ENCODE measurements around the gene GPC5.

Gene GPC5

GRCh38 chr13:91526543-91527033, 128.2 kb downstream of the GPC5 start:
- Histone ChIP-seq H4K91ac (ENCODE audit: low read depth, low read length) (no peak overlapping the region), H3K9me3 (ENCODE audit: insufficient read depth, low read depth, low read length) (peaks cover 6% of the 10 kb centered on the region), H3K23ac (ENCODE audit: low read length) (no peak overlapping the region), H2BK120ac (ENCODE audit: insufficient read depth, low read length, poor library complexity) (no peak overlapping the region), H3K4me2 (ENCODE audit: low read length) (no peak overlapping the region), H3K4ac (ENCODE audit: low read depth, low read length) (no peak overlapping the region), H3K36me3 (ENCODE audit: control insufficient read depth in 1 of 2, insufficient read depth in 2 of 2, low read length in 2 of 2) (no peaks in the 10 kb centered on the region), H3K27me3 (ENCODE audit: insufficient read depth, low read length) (no peaks in the 10 kb centered on the region), H3K79me1 (ENCODE audit: low read length) (no peaks in the 10 kb centered on the region), H3K4me3 (ENCODE audit: low read depth, low read length) (no peak overlapping the region), H3K27ac (ENCODE audit: low read depth, low read length) (no peak overlapping the region), H3K14ac (ENCODE audit: low read length) (no peak overlapping the region), H3K4me1 (ENCODE audit: control insufficient read depth in 1 of 2, insufficient read depth in 2 of 2, low read length in 2 of 2) (no peaks in the 10 kb centered on the region), H3K79me2 (ENCODE audit: control insufficient read depth, insufficient read depth, low read length, poor library complexity) (no peaks in the 10 kb centered on the region), H3K9ac (ENCODE audit: low read length) (no peak overlapping the region), H2AFZ (ENCODE audit: insufficient read depth, low read length, poor library complexity) (no peak overlapping the region), H2AK5ac (ENCODE audit: low read length) (no peak overlapping the region), H2BK12ac (ENCODE audit: low read length) (no peak overlapping the region), H4K8ac (ENCODE audit: low read depth, low read length) (no peak overlapping the region), H3K18ac (ENCODE audit: low read length) (no peak overlapping the region), H2BK5ac (ENCODE audit: low read depth, low read length, poor library complexity) (no peak overlapping the region), H4K12ac (ENCODE audit: low read depth, low read length) (no peak overlapping the region)
- no CpG with 5 or more reads among the region's 3 CpGs for WGBS (ENCODE audit: extremely low coverage, insufficient coverage, insufficient read length)
- DNase-seq: no peak

- H3K27ac ChIP-seq (ENCODE audit: low read depth, low read length): no peak overlapping the region
These were observed 131.5 kb downstream of the GPC5 start for GRCh38 chr13:91529739-91530482.

GRCh38 chr13:91531646-91532045, 133.2 kb downstream of the GPC5 start:
- Histone ChIP-seq H2BK5ac (ENCODE audit: low read depth, low read length, poor library complexity) (no peak overlapping the region), H2BK12ac (ENCODE audit: low read length) (no peak overlapping the region), H3K4me2 (ENCODE audit: low read length) (no peak overlapping the region), H3K4me3 (ENCODE audit: low read depth, low read length) (no peak overlapping the region), H3K79me2 (ENCODE audit: control insufficient read depth, insufficient read depth, low read length, poor library complexity) (no peaks in the 10 kb centered on the region), H3K9ac (ENCODE audit: low read length) (no peak overlapping the region), H3K18ac (ENCODE audit: low read length) (no peak overlapping the region), H3K9me3 (ENCODE audit: insufficient read depth, low read depth, low read length) (peaks cover 6% of the 10 kb centered on the region), H3K14ac (ENCODE audit: low read length) (no peak overlapping the region), H3K27me3 (ENCODE audit: insufficient read depth, low read length) (no peaks in the 10 kb centered on the region), H4K12ac (ENCODE audit: low read depth, low read length) (no peak overlapping the region), H3K4ac (ENCODE audit: low read depth, low read length) (no peak overlapping the region), H4K8ac (ENCODE audit: low read depth, low read length) (no peak overlapping the region), H3K23ac (ENCODE audit: low read length) (no peak overlapping the region), H3K4me1 (ENCODE audit: control insufficient read depth in 1 of 2, insufficient read depth in 2 of 2, low read length in 2 of 2) (no peaks in the 10 kb centered on the region), H2AK5ac (ENCODE audit: low read length) (no peak overlapping the region), H2AFZ (ENCODE audit: insufficient read depth, low read length, poor library complexity) (no peak overlapping the region), H3K79me1 (ENCODE audit: low read length) (no peaks in the 10 kb centered on the region), H3K27ac (ENCODE audit: low read depth, low read length) (no peak overlapping the region), H4K91ac (ENCODE audit: low read depth, low read length) (no peak overlapping the region), H3K36me3 (ENCODE audit: control insufficient read depth in 1 of 2, insufficient read depth in 2 of 2, low read length in 2 of 2) (no peaks in the 10 kb centered on the region), H2BK120ac (ENCODE audit: insufficient read depth, low read length, poor library complexity) (no peak overlapping the region)
- no peak for DNase-seq
- no CpG with 5 or more reads among the region's 2 CpGs for WGBS (ENCODE audit: extremely low coverage, insufficient coverage, insufficient read length)

More at GRCh38 chr13:91529739-91530482, 131.5 kb downstream of the GPC5 start:
- no peak overlapping the region for H3K4me2 ChIP-seq (ENCODE audit: low read length)
- H4K8ac ChIP-seq (ENCODE audit: low read depth, low read length): no peak overlapping the region
- H3K14ac ChIP-seq (ENCODE audit: low read length): no peak overlapping the region
- H3K4ac ChIP-seq (ENCODE audit: low read depth, low read length): no peak overlapping the region
- H2BK12ac ChIP-seq (ENCODE audit: low read length): no peak overlapping the region
- no peaks in the 10 kb centered on the region for H3K79me1 ChIP-seq (ENCODE audit: low read length)
- no peaks in the 10 kb centered on the region for H3K36me3 ChIP-seq (ENCODE audit: control insufficient read depth in 1 of 2, insufficient read depth in 2 of 2, low read length in 2 of 2)
- H3K23ac ChIP-seq (ENCODE audit: low read length): no peak overlapping the region
- no peaks in the 10 kb centered on the region for H3K27me3 ChIP-seq (ENCODE audit: insufficient read depth, low read length)
- no peak overlapping the region for H3K4me3 ChIP-seq (ENCODE audit: low read depth, low read length)
- H3K18ac ChIP-seq (ENCODE audit: low read length): no peak overlapping the region
- WGBS (ENCODE audit: extremely low coverage, insufficient coverage, insufficient read length): no CpG with 5 or more reads among the region's 3 CpGs
- H3K9ac ChIP-seq (ENCODE audit: low read length): no peak overlapping the region
- H2BK5ac ChIP-seq (ENCODE audit: low read depth, low read length, poor library complexity): no peak overlapping the region
- no peak for DNase-seq
- H3K79me2 ChIP-seq (ENCODE audit: control insufficient read depth, insufficient read depth, low read length, poor library complexity): no peaks in the 10 kb centered on the region
- H3K9me3 ChIP-seq (ENCODE audit: insufficient read depth, low read depth, low read length): peaks cover 6% of the 10 kb centered on the region
- H4K91ac ChIP-seq (ENCODE audit: low read depth, low read length): no peak overlapping the region
- H2BK120ac ChIP-seq (ENCODE audit: insufficient read depth, low read length, poor library complexity): no peak overlapping the region
- no peak overlapping the region for H4K12ac ChIP-seq (ENCODE audit: low read depth, low read length)
- H2AFZ ChIP-seq (ENCODE audit: insufficient read depth, low read length, poor library complexity): no peak overlapping the region
- no peak overlapping the region for H2AK5ac ChIP-seq (ENCODE audit: low read length)
- no peaks in the 10 kb centered on the region for H3K4me1 ChIP-seq (ENCODE audit: control insufficient read depth in 1 of 2, insufficient read depth in 2 of 2, low read length in 2 of 2)

- no peak overlapping the region for H3K4ac ChIP-seq (ENCODE audit: low read depth, low read length)
- no peak overlapping the region for H3K23ac ChIP-seq (ENCODE audit: low read length)
- no peak for DNase-seq
- no peak overlapping the region for H2AK5ac ChIP-seq (ENCODE audit: low read length)
- H3K4me3 ChIP-seq (ENCODE audit: low read depth, low read length): no peak overlapping the region
- H3K4me1 ChIP-seq (ENCODE audit: control insufficient read depth in 1 of 2, insufficient read depth in 2 of 2, low read length in 2 of 2): no peaks in the 10 kb centered on the region
- H3K4me2 ChIP-seq (ENCODE audit: low read length): no peak overlapping the region
- H3K27me3 ChIP-seq (ENCODE audit: insufficient read depth, low read length): no peaks in the 10 kb centered on the region
- no peak overlapping the region for H3K9ac ChIP-seq (ENCODE audit: low read length)
- no CpG with 5 or more reads among the region's 2 CpGs for WGBS (ENCODE audit: extremely low coverage, insufficient coverage, insufficient read length)
- H3K18ac ChIP-seq (ENCODE audit: low read length): no peak overlapping the region
- H3K27ac ChIP-seq (ENCODE audit: low read depth, low read length): no peak overlapping the region
- H4K91ac ChIP-seq (ENCODE audit: low read depth, low read length): no peak overlapping the region
- H3K79me1 ChIP-seq (ENCODE audit: low read length): no peaks in the 10 kb centered on the region
- no peaks in the 10 kb centered on the region for H3K36me3 ChIP-seq (ENCODE audit: control insufficient read depth in 1 of 2, insufficient read depth in 2 of 2, low read length in 2 of 2)
- no peaks in the 10 kb centered on the region for H3K9me3 ChIP-seq (ENCODE audit: insufficient read depth, low read depth, low read length)
- no peaks in the 10 kb centered on the region for H3K79me2 ChIP-seq (ENCODE audit: control insufficient read depth, insufficient read depth, low read length, poor library complexity)
- no peak overlapping the region for H3K14ac ChIP-seq (ENCODE audit: low read length)
- no peak overlapping the region for H2BK12ac ChIP-seq (ENCODE audit: low read length)
- H2AFZ ChIP-seq (ENCODE audit: insufficient read depth, low read length, poor library complexity): no peak overlapping the region
- no peak overlapping the region for H4K12ac ChIP-seq (ENCODE audit: low read depth, low read length)
- H4K8ac ChIP-seq (ENCODE audit: low read depth, low read length): no peak overlapping the region
- H2BK120ac ChIP-seq (ENCODE audit: insufficient read depth, low read length, poor library complexity): no peak overlapping the region
- H2BK5ac ChIP-seq (ENCODE audit: low read depth, low read length, poor library complexity): no peak overlapping the region
These were observed 134.9 kb downstream of the GPC5 start for GRCh38 chr13:91533354-91533753.
